H9 (cell line): ENCODE results near the gene CYS1. TPM values are rescaled to one million over a fixed set of nuclear protein-coding genes. Genes with fewer than 3 reads are reported as not detected.

Experiments
- DNase-seq: peaks from one replicate; pipeline ENCODE4 v3.0.0-alpha.2; 2017
- H2AFZ ChIP-seq: one replicate; pipeline ENCODE4 v1.6.1; 2013; ENCODE audit warnings: mild to moderate bottlenecking, low read length, control low read depth, moderate library complexity
- H2AK5ac ChIP-seq: 2 replicates; pipeline ENCODE4 v1.6.1; 2013; ENCODE audit warnings: low read length, control low read depth, mixed read lengths; ENCODE audit not compliant: insufficient read length
- H2BK120ac ChIP-seq: one replicate; pipeline ENCODE4 v1.6.1; 2013; ENCODE audit warnings: low read depth, mild to moderate bottlenecking, low read length, control low read depth, inconsistent platforms; ENCODE audit not compliant: poor library complexity, severe bottlenecking
- H2BK12ac ChIP-seq: 2 replicates; pipeline ENCODE4 v1.6.1; 2013; ENCODE audit warnings: low read length, control low read depth, mixed read lengths, low read depth; ENCODE audit not compliant: insufficient read length
- H2BK15ac ChIP-seq: 2 replicates; pipeline ENCODE4 v1.6.1; 2013; ENCODE audit warnings: low read depth, low read length, control low read depth
- H2BK20ac ChIP-seq: one replicate; pipeline ENCODE4 v1.6.1; 2013; ENCODE audit warnings: low read depth, mild to moderate bottlenecking, low read length, control low read depth, inconsistent platforms; ENCODE audit not compliant: poor library complexity, severe bottlenecking
- H2BK5ac ChIP-seq: 2 replicates; pipeline ENCODE4 v1.6.1; 2013; ENCODE audit warnings: low read length, control low read depth, mixed read lengths; ENCODE audit not compliant: insufficient read length
- H3K14ac ChIP-seq: 2 replicates; pipeline ENCODE4 v1.6.1; 2013; ENCODE audit warnings: low read length, control low read depth; ENCODE audit not compliant: insufficient read depth
- H3K18ac ChIP-seq: 2 replicates; pipeline ENCODE4 v1.6.1; 2013; ENCODE audit warnings: low read depth, mild to moderate bottlenecking, mixed read lengths, low read length, control low read depth; ENCODE audit not compliant: insufficient read length
- H3K23ac ChIP-seq: 2 replicates; pipeline ENCODE4 v1.6.1; 2013; ENCODE audit warnings: low read length, control low read depth, mixed read lengths, low read depth; ENCODE audit not compliant: insufficient read length
- H3K23me2 ChIP-seq: 2 replicates; pipeline ENCODE4 v1.6.1; 2013; ENCODE audit warnings: low read depth, mild to moderate bottlenecking, mixed read lengths, low read length, control low read depth; ENCODE audit not compliant: insufficient read length, poor library complexity, severe bottlenecking
- H3K27ac ChIP-seq: 2 replicates; pipeline ENCODE4 v1.5.1; 2013; ENCODE audit warnings: low read length, control low read depth, mixed read lengths, low read depth; ENCODE audit not compliant: insufficient read length
- H3K27me3 ChIP-seq: 2 replicates; pipeline ENCODE4 v1.6.1; 2013; ENCODE audit warnings: low read length, control low read depth, inconsistent platforms; ENCODE audit not compliant: insufficient read depth
- H3K4ac ChIP-seq: 2 replicates; pipeline ENCODE4 v1.6.1; 2013; ENCODE audit warnings: low read depth, mild to moderate bottlenecking, control low read depth, inconsistent platforms, low read length, moderate library complexity
- H3K4me1 ChIP-seq: 2 replicates; pipeline ENCODE4 v1.6.1; 2013; ENCODE audit warnings: low read length, control low read depth, inconsistent platforms; ENCODE audit not compliant: insufficient read depth
- H3K4me2 ChIP-seq: 2 replicates; pipeline ENCODE4 v1.6.1; 2013; ENCODE audit warnings: low read length, control low read depth, mixed read lengths; ENCODE audit not compliant: insufficient read length, insufficient read depth
- H3K56ac ChIP-seq: 2 replicates; pipeline ENCODE4 v1.6.1; 2013; ENCODE audit warnings: low read depth, mild to moderate bottlenecking, mixed read lengths, low read length, control low read depth; ENCODE audit not compliant: insufficient read length
- H3K79me1 ChIP-seq: 2 replicates; pipeline ENCODE4 v1.6.1; 2013; ENCODE audit warnings: low read depth, mild to moderate bottlenecking, moderate library complexity, low read length, control low read depth, inconsistent platforms; ENCODE audit not compliant: insufficient read depth, poor library complexity, severe bottlenecking
- H3K79me2 ChIP-seq: 2 replicates; pipeline ENCODE4 v1.6.1; 2013; ENCODE audit warnings: low read length, control low read depth, inconsistent platforms; ENCODE audit not compliant: insufficient read depth
- H3K9ac ChIP-seq: 2 replicates; pipeline ENCODE4 v1.6.1; 2013; ENCODE audit warnings: low read length, control low read depth, mixed read lengths; ENCODE audit not compliant: insufficient read length; ENCODE audit errors: extremely low read depth
- H3K9me3 ChIP-seq: one replicate; pipeline ENCODE4 v1.6.1; 2013; ENCODE audit warnings: low read depth, low read length, inconsistent platforms; ENCODE audit not compliant: control insufficient read depth
- H3T11ph ChIP-seq: one replicate; pipeline ENCODE4 v1.6.1; 2013; ENCODE audit warnings: mild to moderate bottlenecking, low read length, control low read depth, inconsistent platforms
- H4K20me1 ChIP-seq: one replicate; pipeline ENCODE4 v1.6.1; 2013; ENCODE audit not compliant: control insufficient read depth, insufficient read length, insufficient read depth
- H4K5ac ChIP-seq: 2 replicates; pipeline ENCODE4 v1.6.1; 2013; ENCODE audit warnings: low read depth, mild to moderate bottlenecking, mixed read lengths, low read length, control low read depth; ENCODE audit not compliant: insufficient read length
- H4K8ac ChIP-seq: replicated peaks from 2 replicates; pipeline ENCODE4 v1.6.1; 2013; ENCODE audit warnings: low read length, control low read depth, mixed read lengths, low read depth; ENCODE audit not compliant: insufficient read length
- H4K91ac ChIP-seq: 2 replicates; pipeline ENCODE4 v1.6.1; 2013; ENCODE audit warnings: low read depth, mild to moderate bottlenecking, moderate library complexity, mixed read lengths, low read length, control low read depth; ENCODE audit not compliant: insufficient read length
- H3K27ac Mint-ChIP-seq, 3 experiments: 2 replicates in 2 of 3; 3 replicates in 1 of 3; pipeline ENCODE4 v1.8.0; 2020 to 2021; ENCODE audit warnings: mixed read lengths in 3 of 3, mild to moderate bottlenecking in 1 of 3, moderate library complexity in 1 of 3
- H3K27me3 Mint-ChIP-seq: 2 replicates; pipeline ENCODE4 v1.8.0; 2021; ENCODE audit warnings: low read depth, mild to moderate bottlenecking, moderate library complexity, mixed read lengths
- H3K36me3 Mint-ChIP-seq, 3 experiments: 2 replicates in 2 of 3; 3 replicates in 1 of 3; pipeline ENCODE4 v1.8.0; 2020 to 2021; ENCODE audit warnings: low read depth in 3 of 3, mixed read lengths in 3 of 3; ENCODE audit not compliant: insufficient read depth in 1 of 3
- H3K4me1 Mint-ChIP-seq, 2 experiments: 2 replicates each; pipeline ENCODE4 v1.8.0; 2020; ENCODE audit warnings: mixed read lengths in 2 of 2
- H3K4me3 Mint-ChIP-seq, 2 experiments: 2 replicates in 1 of 2; 3 replicates in 1 of 2; pipeline ENCODE4 v1.8.0; 2020 to 2021; ENCODE audit warnings: mild to moderate bottlenecking in 2 of 2, mixed read lengths in 2 of 2, moderate library complexity in 1 of 2
- H3K9me3 Mint-ChIP-seq, 2 experiments: 2 replicates in 1 of 2; 3 replicates in 1 of 2; pipeline ENCODE4 v1.8.0; 2020; ENCODE audit warnings: mild to moderate bottlenecking in 2 of 2, mixed read lengths in 2 of 2, moderate library complexity in 1 of 2
- CTCF ChIP-seq: fragments of 200-600 bp; sonication (generic); conservative IDR thresholded peaks from 3 replicates; pipeline ENCODE4 v1.8.0; 2021; ENCODE audit warnings: antibody characterized with exemption, mild to moderate bottlenecking
- WGBS: extraction: QIAGEN DNeasy Blood & Tissue Kit; methylation state at CpG from one replicate; pipeline ENCODE4 v1.1.7; 2013; ENCODE audit warnings: missing lambda C conversion rate, low lambda C conversion rate, mixed read lengths; ENCODE audit not compliant: insufficient read length; ENCODE audit errors: extremely low coverage; 5-methylcytosine and 5-hydroxymethylcytosine counted together
- total RNA-seq: library from RNA; stranded (reverse); gene quantifications from 2 replicates; pipeline ENCODE4 v1.2.1, GENCODE V29; 2021

Gene CYS1
- total RNA-seq, 1 experiment from 2014 or later: 0.35 TPM

GRCh38 chr2:10019602-10020400 lies 60.4 kb downstream of the CYS1 start:
- no peak overlapping the region for H4K5ac ChIP-seq
- no peak overlapping the region; a peak in 1 of 7 replicates for H3K27ac Mint-ChIP-seq
- no peaks in the 10 kb centered on the region for H3K79me2 ChIP-seq
- no peak overlapping the region for H3T11ph ChIP-seq
- no peaks in the 10 kb centered on the region for H3K79me1 ChIP-seq
- no peak overlapping the region for H2BK120ac ChIP-seq
- H3K36me3 Mint-ChIP-seq: no peaks in the 10 kb centered on the region; a peak in 1 of 7 replicates
- H2AK5ac ChIP-seq: no peak overlapping the region
- no peak overlapping the region for H2BK5ac ChIP-seq
- H3K23ac ChIP-seq: no peak overlapping the region
- H2BK15ac ChIP-seq: no peak overlapping the region
- H3K14ac ChIP-seq: no peak overlapping the region
- DNase-seq: no peak
- H3K4me1 Mint-ChIP-seq: no peaks in the 10 kb centered on the region
- H3K18ac ChIP-seq: no peak overlapping the region
- no peak overlapping the region for H3K9ac ChIP-seq
- H2BK12ac ChIP-seq: no peak overlapping the region
- no peak overlapping the region for H2BK20ac ChIP-seq
- H3K27ac ChIP-seq: no peak overlapping the region
- H4K8ac ChIP-seq: no peak overlapping the region
- no peak overlapping the region for H2AFZ ChIP-seq
- no peaks in the 10 kb centered on the region for H4K20me1 ChIP-seq
- no peak overlapping the region for H3K4me3 Mint-ChIP-seq
- no peaks in the 10 kb centered on the region for H3K9me3 ChIP-seq
- H3K4me1 ChIP-seq: no peaks in the 10 kb centered on the region
- peaks cover 4% of the 10 kb centered on the region for H3K23me2 ChIP-seq
- no CpG with 5 or more reads among the region's 27 CpGs for WGBS
- peak; percentile 20; the same call in 1 of the 3 replicates for TF ChIP-seq CTCF
- no peak overlapping the region for H3K56ac ChIP-seq
- H3K27me3 Mint-ChIP-seq: peaks cover 15% of the 10 kb centered on the region
- H3K27me3 ChIP-seq: no peaks in the 10 kb centered on the region
- no peak overlapping the region for H3K4me2 ChIP-seq
- H3K9me3 Mint-ChIP-seq: no peaks in the 10 kb centered on the region
- H3K4ac ChIP-seq: no peak overlapping the region
- H4K91ac ChIP-seq: no peak overlapping the region
